Measurements from ENCODE around the gene CDC27.
"Not testable (repeated sequence)": the region's sequence is repeated elsewhere in the genome, so short reads cannot be mapped to it uniquely, and the experiment has no call there.

Gene CDC27

DNA sequence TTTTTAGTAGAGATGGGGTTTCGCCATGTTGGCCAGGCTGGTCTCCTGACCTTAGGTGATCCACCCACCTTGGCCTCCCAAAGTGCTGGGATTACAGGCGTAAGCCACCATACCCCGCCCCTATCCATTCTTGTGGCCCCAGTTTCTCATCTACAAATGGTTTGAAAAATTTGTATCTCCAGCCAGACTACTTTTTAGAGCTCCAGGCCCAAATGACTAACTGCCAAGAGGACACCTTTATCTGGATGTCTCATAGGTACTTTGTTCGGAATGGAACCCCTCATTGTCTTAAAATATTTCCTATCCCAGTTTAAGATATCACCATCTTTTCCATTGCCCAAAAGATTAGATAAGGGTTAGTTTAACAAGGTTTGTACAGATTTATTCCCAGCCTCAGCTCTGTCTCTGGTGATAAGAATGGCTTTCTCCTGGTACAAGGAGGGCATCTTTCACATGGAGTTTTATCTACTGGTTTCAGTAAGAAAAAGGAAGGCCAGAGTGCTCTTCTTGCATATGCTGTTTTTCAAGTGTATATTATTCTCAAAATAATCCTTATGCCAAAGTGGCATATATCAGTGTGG lies 4.9 kb upstream of the CDC27 start:
- DNase-seq (ENCODE audit: low read depth in 3 of 3): no peak

DNA sequence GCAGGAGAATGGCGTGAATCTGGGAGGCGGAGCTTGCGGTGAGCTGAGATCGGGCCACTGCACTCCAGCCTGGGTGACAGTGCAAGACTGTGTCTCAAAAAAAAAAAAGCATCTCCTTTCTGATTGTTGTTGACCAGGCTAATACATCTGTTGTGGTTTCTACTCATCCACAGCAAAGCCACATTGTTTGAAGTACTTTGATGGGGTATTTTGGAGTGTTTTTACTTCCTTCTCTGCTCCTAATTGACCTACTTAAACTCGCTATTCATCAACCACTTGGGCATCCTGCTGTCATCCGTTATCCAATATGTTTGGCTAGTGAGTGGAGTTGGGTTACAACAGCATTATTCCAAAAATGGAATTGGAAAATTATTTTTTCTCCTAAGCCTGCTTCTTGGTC lies 3.5 kb upstream of the CDC27 start:
- DNase-seq (ENCODE audit: low read depth in 3 of 3): no peak

DNA sequence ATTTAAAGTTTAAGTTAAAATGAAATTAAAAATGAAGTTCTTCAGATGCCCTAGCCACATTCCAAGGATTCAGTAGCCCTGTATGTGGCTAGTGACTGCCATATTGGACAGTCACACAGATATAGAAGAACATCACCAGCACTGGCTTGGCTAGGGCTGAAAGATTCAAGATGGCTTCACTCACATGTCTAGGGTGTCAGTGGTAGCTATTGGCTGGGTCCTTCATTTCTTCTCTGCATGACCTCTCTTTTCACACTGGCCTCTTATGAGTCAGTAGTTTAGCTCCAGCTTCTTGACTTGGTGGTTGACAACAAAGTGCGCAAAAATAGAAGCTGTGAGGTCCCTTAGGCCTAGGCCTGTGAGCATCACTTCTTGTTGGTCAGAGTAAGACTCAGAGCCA lies 1.7 kb upstream of the CDC27 start:
- DNase-seq (ENCODE audit: low read depth in 3 of 3): no peak

DNA sequence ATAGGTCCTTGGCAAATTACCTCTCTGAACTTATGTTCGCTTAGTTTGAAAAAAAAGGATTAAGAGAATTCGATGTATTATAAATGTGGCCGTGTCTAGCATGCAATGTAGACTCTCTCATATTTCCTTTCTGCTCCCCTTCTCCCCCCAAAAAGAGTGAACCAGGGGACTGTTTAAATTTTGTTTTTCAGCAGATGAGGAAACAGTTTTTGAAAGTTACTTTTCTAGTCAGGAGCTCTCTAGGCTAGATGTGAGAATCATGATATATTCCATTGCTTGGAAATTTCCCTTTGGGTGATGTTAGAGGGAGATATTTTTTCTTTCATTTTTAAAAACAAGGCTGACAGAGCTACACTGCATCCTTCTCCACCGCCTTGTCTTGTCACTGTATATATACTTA lies 1.1 kb upstream of the CDC27 start:
- DNase-seq (ENCODE audit: low read depth in 3 of 3): no peak

DNA sequence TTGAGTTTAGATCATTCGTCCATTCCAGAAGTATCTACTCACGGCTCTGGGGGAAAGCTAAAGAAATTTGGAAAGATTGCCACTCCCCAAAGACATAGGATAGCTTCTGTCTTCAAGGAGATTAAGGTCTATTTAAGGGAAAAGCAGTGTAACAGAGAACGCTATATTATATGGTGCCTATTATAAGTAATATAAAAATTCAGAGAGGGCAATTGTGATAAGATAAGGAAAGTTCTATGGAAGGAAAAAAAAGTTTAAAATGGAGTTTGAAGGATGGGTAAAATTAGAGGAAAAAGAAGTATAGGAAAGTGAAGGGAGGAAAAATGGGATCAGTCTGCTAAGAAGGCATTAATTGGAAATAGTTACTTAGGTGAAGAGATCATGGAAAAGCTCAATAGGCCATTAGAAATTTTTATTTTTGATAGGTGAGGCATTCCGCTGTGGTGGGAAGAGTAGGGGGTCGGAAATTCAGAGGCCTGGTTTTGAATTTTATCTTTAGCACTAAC lies 690 bp upstream of the CDC27 start:
- no peak for DNase-seq (ENCODE audit: low read depth in 3 of 3)

DNA sequence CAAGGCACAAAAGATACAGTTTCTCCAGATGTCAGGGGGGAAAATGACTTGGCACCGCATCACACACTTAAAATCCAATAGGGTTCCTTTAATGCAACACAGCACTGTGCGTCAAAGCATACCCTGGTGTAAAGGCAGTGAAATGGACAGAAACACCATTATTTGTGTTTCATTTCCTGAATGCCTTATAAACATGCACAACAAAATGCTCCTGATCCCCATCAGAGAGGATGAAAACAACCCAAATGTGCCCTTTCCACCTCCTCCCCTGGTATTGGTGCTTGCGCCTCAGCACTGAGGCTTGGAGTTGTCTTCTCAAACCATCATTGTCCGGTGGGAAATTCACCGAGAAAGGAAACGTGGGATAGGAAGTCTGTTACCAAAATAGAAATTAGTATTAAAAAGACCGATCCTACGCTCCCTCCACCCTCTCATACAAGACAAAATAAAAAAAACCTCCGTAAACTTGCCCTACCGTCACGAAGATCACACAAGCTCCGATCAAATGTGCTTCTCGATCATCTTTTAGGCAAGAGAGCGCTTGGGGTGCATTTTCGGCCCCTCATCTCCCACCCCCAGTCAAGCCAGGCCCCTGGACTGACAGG lies 722 bp downstream of the CDC27 start:
- no peak for DNase-seq (ENCODE audit: low read depth in 3 of 3)

DNA sequence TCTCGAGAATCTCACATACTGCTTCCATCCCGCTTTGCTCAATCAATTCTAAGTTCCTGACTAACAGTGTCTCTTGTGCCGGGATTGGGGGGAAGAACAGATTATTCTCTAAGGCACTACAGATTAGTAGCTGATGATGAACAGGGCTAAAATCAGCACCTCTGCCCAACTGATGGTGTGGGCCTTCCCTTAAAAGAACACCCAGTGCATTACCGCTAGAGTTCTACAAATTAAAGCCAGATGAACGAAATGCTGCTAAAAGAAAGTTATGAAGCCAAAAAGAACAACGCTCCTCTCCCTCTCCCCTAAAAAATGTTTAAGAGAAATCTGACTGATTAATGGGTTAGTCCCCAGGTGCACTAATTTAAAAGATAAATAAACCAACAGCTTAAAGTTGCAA lies 4.4 kb downstream of the CDC27 start:
- no peak for DNase-seq (ENCODE audit: low read depth in 3 of 3)

DNA sequence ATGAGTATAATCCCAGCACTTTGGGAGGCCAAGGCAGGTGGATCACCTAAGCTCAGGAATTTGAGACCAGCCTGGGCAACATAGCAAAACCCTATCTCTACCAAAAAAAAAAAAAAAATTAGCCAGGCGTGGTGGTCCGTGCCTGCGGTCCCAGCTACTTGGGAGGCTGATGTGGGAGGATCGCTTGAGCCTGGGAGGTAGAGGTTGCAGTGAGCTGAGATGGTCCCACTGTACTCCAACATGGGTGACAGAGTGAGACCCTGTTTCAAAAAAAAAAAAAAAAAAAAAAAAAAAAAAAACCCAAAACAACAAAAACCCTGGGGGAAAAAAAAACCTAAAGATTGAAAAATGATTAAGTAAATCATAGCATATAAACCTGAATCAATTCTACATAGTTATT lies 8.1 kb downstream of the CDC27 start:
- not testable (repeated sequence) for DNase-seq (ENCODE audit: low read depth in 3 of 3)

DNA sequence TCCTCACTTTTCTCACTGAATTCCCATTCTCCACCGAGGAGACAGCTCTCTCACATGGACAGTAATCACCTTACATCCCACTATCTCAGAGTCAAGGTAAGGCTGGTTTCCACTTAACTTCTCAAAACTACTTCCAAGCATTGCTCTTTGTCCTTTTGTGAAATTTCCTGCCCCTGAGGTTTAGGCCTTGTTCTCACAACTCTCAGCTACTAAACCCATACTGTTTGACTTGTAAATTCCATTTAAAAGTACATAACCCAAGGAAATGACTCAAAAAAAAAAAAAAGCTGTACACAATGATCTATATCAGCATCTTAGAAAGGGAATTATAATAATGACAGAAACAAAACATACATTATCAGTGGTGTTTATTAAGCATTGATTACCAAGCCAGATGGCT lies 8.8 kb downstream of the CDC27 start:
- no peak for DNase-seq (ENCODE audit: low read depth in 3 of 3)

DNA sequence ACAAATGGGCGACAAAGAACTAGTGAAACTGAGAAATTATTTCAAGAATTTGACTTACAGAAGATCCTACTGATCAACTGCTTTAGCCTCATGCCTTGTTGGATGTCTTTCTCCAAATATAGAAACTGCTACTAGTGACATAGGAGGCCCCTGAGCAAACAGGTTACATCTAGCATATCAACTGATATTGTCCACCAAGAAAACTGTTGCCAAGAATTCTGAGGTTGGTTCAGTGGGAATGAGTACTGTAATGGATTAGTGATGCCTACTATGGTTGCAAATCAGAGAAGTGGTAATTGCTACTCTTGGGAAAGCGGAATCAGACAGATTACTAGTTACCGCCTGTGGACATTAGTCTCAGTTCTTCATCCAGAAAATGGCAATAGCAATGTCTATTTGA lies 10.0 kb downstream of the CDC27 start:
- DNase-seq (ENCODE audit: low read depth in 3 of 3): no peak

DNA sequence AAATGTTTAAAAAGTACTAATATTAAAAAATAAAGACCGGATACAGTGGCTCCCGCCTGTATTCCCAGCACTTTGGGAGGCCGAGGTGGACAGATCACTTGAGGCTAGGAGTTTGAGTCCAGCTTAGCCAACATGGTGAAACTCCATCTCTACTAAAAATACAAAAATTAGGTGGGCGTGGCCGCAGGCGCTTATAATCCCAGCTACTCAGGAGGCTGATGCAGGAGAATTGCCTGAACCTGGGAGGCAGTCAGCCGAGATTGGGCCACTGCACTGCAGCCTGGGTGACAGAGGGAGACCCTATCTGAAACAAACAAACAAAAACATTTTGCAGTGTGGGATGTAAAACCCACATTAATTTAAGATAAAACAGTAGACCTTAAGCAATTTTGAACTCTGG lies 11.8 kb downstream of the CDC27 start:
- no peak for DNase-seq (ENCODE audit: low read depth in 3 of 3)

DNA sequence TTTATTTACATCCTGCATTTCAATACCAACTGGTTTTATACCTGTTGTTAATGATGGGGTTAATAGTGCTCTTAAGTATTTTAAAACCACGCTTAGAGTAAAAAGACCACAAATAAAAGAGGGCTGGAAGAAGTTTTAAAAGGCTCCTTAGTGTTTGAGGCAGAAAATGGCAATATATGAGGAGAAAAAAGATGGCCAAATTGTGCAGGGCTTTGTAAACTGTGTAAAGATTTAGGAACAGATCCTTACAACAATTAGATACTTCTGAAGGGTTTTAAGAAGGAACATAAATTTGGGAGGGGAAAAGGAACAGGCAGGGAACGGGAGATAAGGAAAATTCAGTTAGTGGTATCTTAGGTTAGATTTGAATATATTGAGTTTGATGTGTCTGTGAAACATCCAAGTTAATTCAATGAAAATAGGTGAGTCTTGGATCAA lies 12.7 kb downstream of the CDC27 start:
- DNase-seq (ENCODE audit: low read depth in 3 of 3): no peak

DNA sequence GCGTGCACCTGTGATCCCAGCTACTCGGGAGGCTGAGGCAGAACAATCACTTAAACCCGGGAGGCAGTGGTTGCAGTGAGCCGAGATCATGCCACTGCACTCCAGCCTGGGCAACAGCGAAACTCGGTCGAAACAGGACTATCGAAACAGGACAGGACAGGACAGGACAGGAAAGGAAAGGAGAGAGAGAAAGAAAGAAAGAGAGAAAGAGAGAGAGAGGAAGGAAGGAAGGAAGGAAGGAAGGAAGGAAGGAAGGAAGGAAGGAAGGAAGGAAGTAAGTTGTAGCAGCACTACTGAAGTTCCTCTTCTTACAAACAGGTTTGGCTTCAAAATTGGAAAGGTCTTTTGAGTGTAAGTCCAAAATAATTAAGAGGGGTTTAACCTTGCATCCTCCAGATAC lies 14.3 kb downstream of the CDC27 start:
- not testable (repeated sequence) for DNase-seq (ENCODE audit: low read depth in 3 of 3)

DNA sequence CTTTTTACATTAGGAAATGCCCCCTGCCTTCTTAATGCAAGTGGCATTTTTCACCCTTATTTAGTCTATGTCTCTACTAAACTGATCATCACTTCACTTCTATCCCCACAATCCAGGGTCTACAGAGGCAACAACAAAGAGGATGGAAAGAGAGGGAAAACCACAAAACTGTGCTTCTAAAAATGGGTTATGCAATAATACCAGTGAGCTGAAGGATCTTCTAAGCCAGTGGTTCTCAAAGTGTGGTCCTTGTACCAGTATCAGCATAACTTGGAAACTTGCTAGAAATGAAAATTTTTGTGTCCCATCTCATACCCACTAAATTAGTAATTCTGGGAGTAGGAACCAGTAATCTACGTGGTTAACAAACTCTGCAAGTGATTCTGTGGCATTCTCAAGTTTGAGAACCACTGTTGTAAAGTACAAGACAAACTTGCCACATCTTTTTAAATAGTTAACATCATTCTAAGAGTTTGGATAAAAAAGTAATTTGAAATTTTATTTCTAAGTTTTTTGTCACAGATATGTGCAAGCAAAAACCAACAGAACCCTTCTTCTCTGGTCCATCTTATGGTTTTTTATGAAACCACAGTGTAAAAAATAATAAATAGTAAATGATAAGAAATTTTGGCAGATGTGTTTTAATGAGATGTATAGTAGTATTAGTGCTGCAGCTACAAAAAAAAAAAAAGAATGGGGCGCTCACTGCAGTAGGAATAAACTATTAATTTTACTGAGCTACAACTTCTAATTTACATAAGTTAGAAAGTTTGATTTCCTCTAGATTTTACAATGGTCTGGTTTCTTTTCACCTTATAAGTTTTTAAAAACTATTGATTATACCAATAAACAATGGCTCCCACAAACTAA lies 16.2 kb downstream of the CDC27 start:
- no peak for DNase-seq (ENCODE audit: low read depth in 3 of 3)

DNA sequence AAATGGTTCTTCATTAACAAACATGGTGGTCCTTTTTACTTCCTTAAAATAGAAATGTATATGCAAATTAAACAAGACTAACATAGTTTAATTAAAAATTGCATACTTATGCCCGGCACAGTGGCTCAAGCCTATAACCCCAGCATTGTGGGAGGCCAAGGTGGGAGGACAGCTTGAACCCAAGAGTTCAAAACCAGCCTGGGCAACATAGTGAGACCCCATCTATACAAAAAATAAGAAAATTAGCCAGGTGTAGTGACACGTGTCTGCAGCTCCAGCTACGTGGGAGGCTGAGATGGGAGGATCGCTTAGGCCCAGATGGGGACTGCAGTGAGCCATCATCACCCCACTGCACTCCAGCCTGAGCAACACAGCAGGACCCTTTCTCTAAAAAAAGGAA lies 18.4 kb downstream of the CDC27 start:
- no peak for DNase-seq (ENCODE audit: low read depth in 3 of 3)

DNA sequence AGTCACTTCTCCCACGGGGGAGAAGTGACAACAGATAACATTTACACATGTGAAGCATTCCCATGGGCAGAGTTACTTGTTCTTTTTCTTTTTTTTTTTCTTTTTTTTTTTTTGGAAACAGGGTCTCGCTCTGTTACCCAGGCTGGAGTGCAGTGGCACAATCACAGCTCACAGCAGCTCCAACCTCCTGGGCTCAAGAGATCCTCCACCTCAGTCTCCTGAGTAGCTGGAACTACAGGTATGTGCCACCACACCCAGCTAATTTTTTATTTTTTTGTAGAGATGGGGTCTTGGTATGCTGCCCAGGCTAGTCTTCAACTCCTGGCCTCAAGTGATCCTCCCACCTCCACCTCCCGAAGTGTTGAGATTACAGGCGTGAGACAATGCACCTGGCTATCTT lies 20.2 kb downstream of the CDC27 start:
- DNase-seq (ENCODE audit: low read depth in 3 of 3): not testable (repeated sequence)

DNA sequence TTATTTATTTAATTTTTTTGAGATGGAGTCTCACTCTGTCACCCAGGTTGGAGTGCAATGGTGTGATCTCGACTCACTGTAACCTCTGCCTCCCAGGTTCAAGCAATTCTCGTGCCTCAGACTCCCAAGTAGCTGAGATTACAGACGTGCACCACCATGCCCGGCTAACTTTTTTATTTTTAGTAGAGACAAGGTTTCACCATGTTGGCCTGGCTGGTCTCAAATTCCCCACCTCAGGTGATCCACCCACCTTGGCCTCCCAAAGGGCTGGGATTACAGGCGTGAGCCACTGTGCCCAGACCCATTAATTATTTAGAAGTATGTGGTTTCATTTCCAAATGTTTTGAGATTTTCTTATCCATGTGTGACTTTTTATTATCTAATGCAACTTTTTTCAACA lies 22.2 kb downstream of the CDC27 start:
- DNase-seq (ENCODE audit: low read depth in 3 of 3): not testable (repeated sequence)

DNA sequence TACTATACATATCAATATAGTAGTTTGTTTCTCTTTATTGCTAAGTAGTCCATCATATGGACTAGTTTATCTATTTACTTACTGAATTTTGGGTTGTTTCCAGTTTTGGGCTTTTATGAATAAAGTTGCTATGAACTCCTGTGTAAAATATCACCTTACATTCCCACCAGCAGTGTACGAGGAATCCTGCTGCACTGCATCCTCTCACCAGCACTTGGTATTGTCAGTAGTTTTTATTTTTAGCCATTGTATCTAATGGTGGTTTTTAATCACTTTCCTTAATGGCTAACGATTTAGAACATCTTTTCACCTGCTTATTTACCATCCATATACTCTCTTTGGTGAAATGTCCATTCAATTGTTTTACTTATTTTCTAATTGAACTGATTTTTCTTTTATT lies 24.0 kb downstream of the CDC27 start:
- no peak for DNase-seq (ENCODE audit: low read depth in 3 of 3)

DNA sequence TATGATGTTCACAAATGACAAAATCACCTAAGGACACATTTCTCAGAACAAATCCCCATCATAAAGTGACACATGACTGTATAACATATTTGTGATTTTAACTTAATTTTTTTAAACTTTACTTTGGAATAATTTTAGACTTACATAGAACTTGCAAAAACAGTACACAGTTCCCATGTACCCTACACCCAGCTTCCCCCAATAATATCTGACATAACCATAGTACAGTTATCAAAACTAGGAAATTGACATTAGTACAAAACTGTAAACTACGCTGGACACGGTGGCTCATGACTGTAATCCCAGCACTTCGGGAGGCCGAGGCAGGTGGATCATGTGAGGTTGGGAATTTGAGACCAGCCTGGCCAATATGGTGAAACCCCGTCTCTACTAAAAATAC lies 24.8 kb downstream of the CDC27 start:
- DNase-seq (ENCODE audit: low read depth in 3 of 3): no peak

DNA sequence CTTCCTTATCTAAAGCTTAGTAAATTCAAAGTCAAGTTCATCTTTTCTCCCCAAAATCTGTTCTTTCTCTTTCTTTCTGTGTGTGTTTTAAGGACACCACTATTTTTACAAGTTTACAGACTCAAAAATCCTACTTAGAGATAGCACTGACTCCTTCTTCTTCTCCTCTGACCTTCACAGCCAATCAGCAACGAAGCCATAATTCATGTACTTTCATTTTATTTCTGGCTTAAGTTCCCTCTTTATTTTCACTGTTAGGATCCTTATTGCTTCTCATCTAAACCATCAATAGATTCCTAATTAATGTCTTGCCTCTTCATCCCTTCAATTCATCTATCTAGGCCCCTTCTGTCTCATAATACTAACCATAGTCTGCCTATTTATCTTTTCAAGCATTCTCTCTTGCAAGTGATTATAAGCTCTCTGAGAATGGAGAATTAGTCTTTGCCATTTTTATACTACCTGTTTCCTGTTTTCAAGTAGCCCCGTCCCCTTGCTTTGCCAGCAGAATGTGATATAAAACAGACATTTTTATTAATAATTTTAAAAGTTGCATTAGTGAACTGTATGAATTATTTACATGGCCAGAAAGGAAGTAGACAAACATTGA lies 27.0 kb downstream of the CDC27 start:
- DNase-seq (ENCODE audit: low read depth in 3 of 3): no peak

DNA sequence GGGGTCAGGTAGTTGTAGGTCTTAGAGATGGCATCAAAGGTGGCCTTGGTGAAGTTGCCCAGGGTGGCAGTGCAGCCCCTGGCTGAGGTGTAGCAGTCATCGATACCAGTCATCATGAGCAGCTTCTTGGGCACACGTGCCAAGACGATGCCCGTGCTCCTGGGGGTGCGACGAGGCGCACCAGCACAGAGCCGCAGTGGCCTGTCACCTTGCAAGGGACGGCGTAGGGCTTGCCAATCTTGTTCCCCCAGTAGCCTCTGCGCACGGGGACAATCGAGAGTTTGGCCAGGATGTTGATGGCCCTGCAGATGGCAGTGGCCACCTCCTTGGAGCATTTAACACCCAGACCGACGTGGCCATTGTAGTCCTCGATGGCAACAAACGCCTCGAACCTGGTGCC lies 29.8 kb downstream of the CDC27 start:
- DNase-seq (ENCODE audit: low read depth in 3 of 3): no peak

DNA sequence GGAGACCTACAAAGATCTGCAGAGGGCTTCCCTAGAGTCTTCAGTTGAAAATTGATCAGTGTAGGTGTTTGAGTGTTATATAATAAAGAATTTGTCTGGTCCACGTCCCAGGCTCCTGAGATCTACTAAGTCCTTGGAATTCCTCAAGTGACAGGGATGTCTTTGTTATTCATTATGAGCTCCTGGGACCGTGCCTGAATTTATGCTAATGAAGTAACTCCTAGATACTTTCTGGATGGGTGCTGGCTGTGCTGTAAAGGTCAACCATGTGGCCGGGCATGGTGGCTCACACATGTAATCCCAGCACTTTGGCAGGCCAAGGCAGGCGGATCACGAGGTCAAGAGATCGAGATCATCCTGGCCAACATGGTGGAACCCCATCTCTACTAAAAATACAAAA lies 43.7 kb downstream of the CDC27 start:
- no peak for DNase-seq (ENCODE audit: low read depth in 3 of 3)

DNA sequence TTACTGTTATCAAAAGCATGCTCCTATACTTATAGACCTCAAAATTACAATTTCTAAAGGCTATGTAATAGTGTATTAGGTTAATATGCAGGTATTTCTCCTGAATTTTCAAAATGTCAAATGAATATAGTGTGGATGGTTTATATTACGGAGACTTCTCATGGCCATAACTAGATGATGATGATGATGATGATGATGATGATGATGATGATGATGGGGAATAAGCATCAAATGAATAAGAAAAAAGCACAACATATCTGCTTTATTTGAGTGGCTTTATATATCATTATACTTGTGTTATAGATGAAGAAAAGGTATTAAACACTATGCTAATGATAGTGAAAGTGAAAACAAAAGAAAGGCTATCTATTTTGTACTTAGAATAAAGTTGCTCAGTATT lies 53.9 kb downstream of the CDC27 start:
- DNase-seq (ENCODE audit: low read depth in 3 of 3): no peak
